Activated CD8-positive, alpha-beta memory T cell treated with anti-CD3 and anti-CD28 coated beads for 36 hours (primary cell): ENCODE results near the gene EFCAB10. TPM values are rescaled to one million over a fixed set of nuclear protein-coding genes. Genes with fewer than 3 reads are reported as not detected.
"Not testable (repeated sequence)": the region's sequence is repeated elsewhere in the genome, so short reads cannot be mapped to it uniquely, and the experiment has no call there.

Experiments
- CTCF ChIA-PET: fragments of 350-600 bp; sonication (Branson Sonifier 250); formaldehyde crosslinking; loops from one replicate; lab custom pipeline; 2021; ENCODE audit warnings: antibody characterized with exemption; lab: Charles Lee
- POLR2A ChIA-PET: fragments of 350-600 bp; sonication (Branson Sonifier 250); formaldehyde crosslinking; loops from one replicate; lab custom pipeline; 2021; ENCODE audit warnings: antibody characterized with exemption; lab: Charles Lee
- total RNA-seq, 2 experiments: library from RNA; stranded (reverse); gene quantifications; one replicate each; pipeline ENCODE4 v1.2.3, GENCODE V29; 2021

EFCAB10 gene
- total RNA-seq, 2 experiments from 2014 or later: not detected

- POLR2A ChIA-PET: no interaction called here
- CTCF ChIA-PET: no interaction called here
Observed at GRCh38 chr7:105565190-105565589, 16.1 kb downstream of the EFCAB10 start.

- POLR2A ChIA-PET: interaction anchor here (0.6 kb wide), 1 partner anchor 482 kb away, joined by 11 read pairs; no protein-coding TSS in a partner anchor
- CTCF ChIA-PET: no interaction called here
Observed at GRCh38 chr7:105559926-105560325, 21.4 kb downstream of the EFCAB10 start.

- POLR2A ChIA-PET: no interaction called here
- CTCF ChIA-PET: no interaction called here
Observed at GRCh38 chr7:105538339-105538738, 43.0 kb downstream of the EFCAB10 start.

GRCh38 chr7:105532709-105533460, 48.4 kb downstream of the EFCAB10 start:
- POLR2A ChIA-PET: interaction anchor here (1.5 kb wide), 1 partner anchor 11 kb away, joined by 3 read pairs; the partner anchor contains the start of gene PUS7
- CTCF ChIA-PET: interaction anchor here (1.4 kb wide), 1 partner anchor 13 kb away, joined by 4 read pairs; no protein-coding TSS in a partner anchor

- ChIA-PET POLR2A (interaction anchor here (0.9 to 1.0 kb wide), 4 partner anchors 9 to 548 kb away, joined by 3 to 6 read pairs (median 4); no protein-coding TSS in a partner anchor), CTCF (interaction anchor here (0.7 to 1.4 kb wide), 5 partner anchors 8 to 32 kb away, joined by 3 to 6 read pairs (median 4); no protein-coding TSS in a partner anchor)
Observed at GRCh38 chr7:105531792-105532671, 49.3 kb downstream of the EFCAB10 start, which contains the start of gene RINT1. Gene RINT1, plus strand, starts transcription at chr7:105532201. Its CDS starts 115 bp downstream, at chr7:105532316.

GRCh38 chr7:105530546-105530945, 50.7 kb downstream of the EFCAB10 start:
- POLR2A ChIA-PET: no interaction called here

GRCh38 chr7:105530126-105530525, 51.2 kb downstream of the EFCAB10 start:
- ChIA-PET CTCF (no interaction called here), POLR2A (no interaction called here)

More at GRCh38 chr7:105530546-105530945, 50.7 kb downstream of the EFCAB10 start:
- CTCF ChIA-PET: no interaction called here

- POLR2A ChIA-PET, CTCF ChIA-PET: not testable (repeated sequence)
Observed at GRCh38 chr7:105527737-105528136, 53.6 kb downstream of the EFCAB10 start.

- ChIA-PET POLR2A (interaction anchor here (1.2 kb wide), 1 partner anchor 10 kb away, joined by 3 read pairs; no protein-coding TSS in a partner anchor), CTCF (no interaction called here)
Observed at GRCh38 chr7:105524840-105525239, 56.5 kb downstream of the EFCAB10 start.

GRCh38 chr7:105524423-105524822, 56.9 kb downstream of the EFCAB10 start:
- POLR2A ChIA-PET: interaction anchor here (1.2 kb wide), 1 partner anchor 10 kb away, joined by 3 read pairs; no protein-coding TSS in a partner anchor
- CTCF ChIA-PET: not testable (repeated sequence)

GRCh38 chr7:105521717-105522463, 59.4 kb downstream of the EFCAB10 start, which contains the start of gene PUS7:
Gene PUS7, minus strand, starts transcription at chr7:105522271. Its CDS starts 13,759 bp downstream, at chr7:105508512.
- POLR2A ChIA-PET: interaction anchor here (0.7 kb wide), 1 partner anchor 12 kb away, joined by 3 read pairs; no protein-coding TSS in a partner anchor
- CTCF ChIA-PET: no interaction called here

- ChIA-PET CTCF (interaction anchor here (1.4 kb wide), 1 partner anchor 11 kb away, joined by 4 read pairs; the partner anchor contains the start of gene RINT1), POLR2A (interaction anchor here (0.6 kb wide), 1 partner anchor 11 kb away, joined by 4 read pairs; the partner anchor contains the start of gene RINT1)
Observed at GRCh38 chr7:105521027-105521716, 60.1 kb downstream of the EFCAB10 start.

GRCh38 chr7:105520620-105521019, 60.7 kb downstream of the EFCAB10 start:
- POLR2A ChIA-PET: interaction anchor here (0.6 kb wide), 1 partner anchor 11 kb away, joined by 4 read pairs; the partner anchor contains the start of gene RINT1

GRCh38 chr7:105519353-105519752, 61.9 kb downstream of the EFCAB10 start:
- POLR2A ChIA-PET: interaction anchor here (0.6 to 0.7 kb wide), 2 partner anchors 12 to 34 kb away, joined by 3 to 4 read pairs; partner anchors contain the start of gene RINT1
- CTCF ChIA-PET: interaction anchor here (0.5 to 1.4 kb wide), 2 partner anchors 13 to 84 kb away, joined by 3 to 4 read pairs; partner anchors contain the start of gene RINT1

More at GRCh38 chr7:105520620-105521019, 60.7 kb downstream of the EFCAB10 start:
- CTCF ChIA-PET: interaction anchor here (0.6 to 1.4 kb wide), 2 partner anchors 11 to 87 kb away, joined by 4 read pairs; partner anchors contain the start of gene RINT1

- POLR2A ChIA-PET: interaction anchor here (0.7 kb wide), 1 partner anchor 482 kb away, joined by 3 read pairs; no protein-coding TSS in a partner anchor
- CTCF ChIA-PET: not testable (repeated sequence)
Observed at GRCh38 chr7:105515610-105516009, 65.7 kb downstream of the EFCAB10 start.
